GM21390 (cell line): Measurements from ENCODE around the gene EPS15.
"Not testable (repeated sequence)": the region's sequence is repeated elsewhere in the genome, so short reads cannot be mapped to it uniquely, and the experiment has no call there.

Source experiments
- ATAC-seq: cut with Tn5 transposase; IDR thresholded peaks from one replicate; pipeline ENCODE4 v1.9.1; 2021; ENCODE audit not compliant: unreplicated experiment

The EPS15 gene

GRCh38 chr1:51519048-51519864 lies at the start of gene EPS15:
Gene EPS15 (minus strand): TSS chr1:51519266. CDS start chr1:51519231, 35 bp downstream.
- ATAC-seq, result peak; percentile 56

DNA sequence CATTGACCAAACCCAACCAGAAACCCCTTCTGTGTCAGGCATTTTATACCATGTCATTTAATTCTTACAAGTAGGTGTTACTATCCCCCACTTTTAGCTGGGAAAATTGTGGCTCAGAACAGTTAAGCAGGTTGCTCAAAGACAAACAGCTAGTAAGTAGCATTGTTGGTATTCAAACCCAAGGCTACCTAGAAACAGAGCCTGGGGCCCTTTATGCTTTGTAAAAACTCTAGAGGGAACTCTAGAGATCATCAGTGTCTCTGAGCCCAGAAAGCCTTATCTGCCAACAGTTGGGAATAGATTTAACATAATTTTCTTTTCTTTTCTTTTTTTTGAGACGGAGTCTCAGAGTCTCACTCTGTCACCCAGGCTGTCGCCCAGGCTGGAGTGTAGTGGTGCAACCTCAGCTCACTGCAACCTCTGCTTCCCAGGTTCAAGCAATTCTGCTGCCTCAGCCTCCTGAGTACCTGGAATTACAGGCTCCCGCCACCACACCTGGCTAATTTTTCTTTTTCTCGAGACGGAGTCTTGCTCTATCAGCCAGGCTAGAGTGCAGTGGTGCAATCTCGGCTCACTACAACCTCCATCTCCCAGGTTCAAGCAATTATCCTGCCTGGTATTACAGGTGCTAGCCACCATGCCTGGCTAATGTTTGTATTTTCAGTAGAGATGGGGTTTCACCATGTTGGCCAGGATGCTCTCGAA lies 49.3 kb upstream of the EPS15 start:
- no peak for ATAC-seq

DNA sequence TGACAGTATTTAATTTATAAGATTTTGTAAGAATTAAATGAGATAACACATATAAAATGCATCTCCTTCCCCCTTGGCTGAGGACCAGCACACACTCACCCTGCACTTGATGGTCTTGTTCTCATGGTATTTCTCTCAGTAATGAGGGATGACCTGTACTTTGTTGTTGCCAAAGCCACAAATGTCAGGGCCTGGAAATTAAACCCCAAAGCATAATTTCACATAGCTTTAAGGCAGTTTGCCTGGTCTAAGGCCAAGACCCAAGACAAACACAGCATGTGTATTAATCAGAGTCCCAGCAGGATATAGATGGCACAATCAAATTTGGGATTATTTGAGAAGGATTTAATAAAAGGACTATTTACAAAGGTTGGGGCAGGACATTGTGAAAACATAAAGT lies 48.6 kb upstream of the EPS15 start:
- ATAC-seq, result no peak

GRCh38 chr1:51566260-51566659 lies 47.2 kb upstream of the EPS15 start:
- ATAC-seq, result no peak

DNA sequence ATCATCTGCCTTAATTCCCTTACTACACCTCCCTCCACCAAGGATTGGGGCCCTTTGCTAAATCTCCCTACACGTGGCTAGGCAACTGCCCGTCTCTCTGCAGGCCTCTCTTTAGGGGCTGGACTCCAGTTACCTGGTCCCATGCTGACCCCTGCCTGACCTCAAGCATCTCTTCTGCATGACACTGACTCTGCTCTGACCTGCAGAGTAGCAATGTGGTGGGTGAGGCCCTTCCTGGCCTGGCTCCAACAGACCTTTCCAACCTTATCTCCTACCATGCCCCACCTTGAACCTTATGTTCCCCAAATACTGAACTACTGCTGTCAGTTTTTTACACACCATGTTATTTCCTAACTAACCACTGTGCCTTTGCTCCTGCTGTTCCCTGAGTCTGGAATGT lies 45.9 kb upstream of the EPS15 start:
- no peak for ATAC-seq

DNA sequence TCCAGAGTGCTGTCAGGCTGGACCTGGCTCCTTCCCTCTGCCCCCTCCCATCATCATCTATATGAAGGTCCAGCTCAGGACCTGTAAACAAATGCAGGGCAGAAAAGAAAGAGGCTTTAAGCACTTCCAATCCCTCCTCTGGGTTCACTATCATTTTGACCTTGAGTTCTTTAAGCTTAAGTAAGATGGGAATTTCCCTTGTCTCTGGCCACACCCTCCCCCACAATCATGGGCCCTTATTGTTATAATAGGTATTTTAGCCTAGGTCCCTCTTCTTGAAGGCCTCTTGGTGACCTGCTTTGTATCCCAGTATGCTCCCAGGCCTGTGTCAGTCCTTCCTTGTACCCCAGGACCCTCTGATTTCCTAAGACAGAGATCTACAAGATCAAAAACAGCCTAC lies 45.1 kb upstream of the EPS15 start:
- ATAC-seq, result no peak

GRCh38 chr1:51561702-51562101 lies 42.6 kb upstream of the EPS15 start:
- no peak for ATAC-seq

GRCh38 chr1:51560895-51561294 lies 41.8 kb upstream of the EPS15 start:
- not testable (repeated sequence) for ATAC-seq

- no peak for ATAC-seq
Measured at GRCh38 chr1:51560034-51560433, 41.0 kb upstream of the EPS15 start.

- ATAC-seq, result no peak
Measured at GRCh38 chr1:51559501-51559900, 40.4 kb upstream of the EPS15 start.

GRCh38 chr1:51559064-51559500 lies 40.0 kb upstream of the EPS15 start:
- ATAC-seq, result no peak

DNA sequence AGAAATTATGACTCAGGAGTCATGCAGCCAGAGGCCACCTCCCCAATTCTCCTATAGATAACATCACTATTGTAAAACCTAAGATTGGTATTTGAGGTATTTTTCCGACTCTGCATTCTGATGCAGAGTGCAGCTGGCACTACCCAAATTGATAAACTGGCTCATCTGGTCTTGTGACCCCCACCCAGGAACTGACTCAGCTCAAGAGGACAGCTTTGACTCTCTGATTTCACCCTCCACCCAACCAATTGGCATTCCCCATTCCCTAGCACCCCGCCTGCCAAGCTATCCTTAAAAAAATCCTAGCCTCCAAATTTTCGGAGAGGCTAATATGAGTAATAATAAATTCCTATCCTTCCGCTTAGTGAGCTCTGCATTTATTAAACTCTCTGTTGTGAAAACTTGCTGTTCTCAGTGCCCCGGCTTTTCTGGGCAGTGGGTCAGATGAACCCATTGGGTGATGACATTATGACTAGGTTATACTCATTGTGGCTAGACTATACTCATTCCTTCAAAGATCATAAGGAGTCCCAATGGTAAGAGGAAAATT lies 39.4 kb upstream of the EPS15 start:
- no peak for ATAC-seq

- no peak for ATAC-seq
Measured at GRCh38 chr1:51557168-51557567, 38.1 kb upstream of the EPS15 start.

- ATAC-seq, result no peak
Measured at GRCh38 chr1:51555866-51556619, 37.0 kb upstream of the EPS15 start.

DNA sequence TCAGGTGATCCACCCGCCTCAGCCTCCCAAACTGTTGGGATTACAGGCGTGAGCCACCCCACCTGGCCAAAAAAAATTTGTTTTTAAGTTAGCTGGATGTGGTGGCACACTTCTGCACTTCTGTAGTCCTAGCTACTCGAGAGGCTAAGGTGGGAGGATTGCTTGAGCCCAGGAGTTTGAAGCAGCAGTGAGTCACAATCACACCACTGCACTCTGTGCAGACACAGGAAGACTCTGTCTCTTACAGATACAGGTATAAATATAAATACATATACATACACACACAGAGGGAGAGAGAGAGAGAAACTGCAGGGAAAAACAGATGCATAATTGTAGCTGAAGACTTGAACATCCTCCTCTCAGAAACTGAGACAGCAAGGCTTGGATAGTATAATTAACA lies 34.8 kb upstream of the EPS15 start:
- no peak for ATAC-seq

DNA sequence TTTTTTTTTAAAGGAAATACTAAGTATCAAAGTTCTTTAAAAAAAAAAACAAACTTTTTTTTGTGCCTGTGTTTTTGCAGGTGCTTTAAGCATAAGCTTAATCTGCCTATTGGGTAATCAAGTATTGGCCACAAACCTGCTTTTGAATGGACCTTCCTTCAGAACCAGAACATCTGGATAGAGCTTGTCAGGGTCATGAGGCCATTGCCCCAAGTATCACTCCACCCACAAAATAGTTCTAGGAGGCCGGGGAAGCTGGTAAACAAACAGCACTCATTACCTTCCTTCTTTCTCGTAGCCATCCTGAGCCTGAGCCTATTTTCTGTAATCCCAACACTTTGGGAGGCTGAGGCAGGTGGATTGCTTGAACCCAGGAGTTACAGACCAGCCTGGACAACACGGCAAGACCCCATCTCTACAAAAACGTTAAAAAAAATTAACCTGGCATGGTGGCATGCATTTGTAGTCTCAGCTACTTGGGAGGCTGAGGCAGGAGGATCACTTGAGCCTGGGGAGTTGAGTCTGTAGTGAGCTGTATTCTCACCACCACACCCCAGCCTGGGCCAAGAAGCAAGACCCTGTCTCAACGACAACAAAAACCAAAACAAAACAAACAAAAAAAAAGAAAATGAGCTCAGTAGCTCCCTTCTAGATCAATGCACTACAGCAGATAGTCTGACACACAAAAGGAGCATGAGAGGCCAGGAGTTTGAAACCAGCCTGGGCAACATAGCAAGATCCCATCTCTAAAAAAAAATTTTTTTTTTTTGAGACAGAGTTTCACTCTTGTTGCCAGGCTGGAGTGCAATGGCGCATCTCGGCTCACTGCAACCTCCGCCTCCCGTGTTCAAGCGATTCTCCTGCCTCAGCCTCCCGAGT lies 34.1 kb upstream of the EPS15 start:
- no peak for ATAC-seq

DNA sequence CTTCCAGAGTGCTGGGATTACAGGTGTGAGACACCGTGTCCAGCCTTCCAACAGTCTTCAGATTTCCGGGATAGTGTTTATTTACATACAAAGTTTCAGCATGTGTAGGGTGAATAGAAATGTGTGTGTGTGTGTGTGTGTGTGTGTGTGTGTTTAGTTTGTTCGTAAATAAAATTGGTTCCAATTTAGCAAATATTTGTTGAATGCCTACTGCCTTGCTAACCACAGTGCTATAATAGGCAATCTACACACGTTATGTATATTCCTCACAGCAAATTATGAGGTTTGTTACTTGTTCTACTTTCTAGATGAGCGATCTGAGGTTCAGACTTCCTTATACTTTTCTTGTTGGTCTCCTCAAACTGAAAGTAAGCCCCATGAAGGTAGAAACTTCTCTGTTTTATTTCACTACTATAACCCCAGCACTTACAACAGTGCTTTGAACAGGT lies 32.8 kb upstream of the EPS15 start:
- ATAC-seq, result peak; percentile 58

DNA sequence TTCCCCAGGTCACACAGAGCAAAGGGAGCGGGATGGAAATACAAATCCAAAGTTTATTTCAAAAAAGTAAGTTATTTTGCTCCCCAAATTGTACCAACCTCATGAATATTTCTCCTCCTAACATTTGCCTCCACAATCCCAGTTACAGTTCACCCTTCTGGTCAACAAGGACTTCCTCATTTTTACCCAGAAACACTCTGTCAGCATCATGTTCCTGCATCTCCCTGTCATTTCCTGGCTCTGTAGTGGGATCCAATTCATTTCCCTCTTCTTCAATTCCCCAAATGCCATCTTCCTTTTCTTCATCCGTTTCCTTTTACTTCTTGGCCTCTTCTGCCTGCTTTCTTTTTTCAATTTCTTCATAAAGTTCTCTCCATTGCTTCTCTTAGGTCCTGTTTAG lies 32.0 kb upstream of the EPS15 start:
- no peak for ATAC-seq

DNA sequence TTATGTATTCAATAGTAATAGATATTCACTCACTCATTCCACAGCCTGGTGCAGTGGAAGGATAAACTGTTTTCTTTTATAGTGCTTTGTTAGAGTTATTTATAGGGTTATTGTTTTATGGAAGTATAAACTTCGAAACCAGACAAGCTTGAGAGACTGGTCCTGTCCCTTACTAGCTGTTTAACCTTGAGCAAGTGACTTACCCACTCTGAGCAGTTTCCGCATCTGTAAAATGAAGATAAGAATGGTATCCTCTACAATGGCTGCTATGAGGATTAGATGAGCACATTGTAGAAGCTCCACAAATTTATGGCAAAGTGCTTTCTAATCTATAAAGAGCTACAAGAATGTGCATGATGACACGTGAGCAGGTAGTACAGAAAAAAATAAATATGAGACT lies 30.8 kb upstream of the EPS15 start:
- no peak for ATAC-seq

DNA sequence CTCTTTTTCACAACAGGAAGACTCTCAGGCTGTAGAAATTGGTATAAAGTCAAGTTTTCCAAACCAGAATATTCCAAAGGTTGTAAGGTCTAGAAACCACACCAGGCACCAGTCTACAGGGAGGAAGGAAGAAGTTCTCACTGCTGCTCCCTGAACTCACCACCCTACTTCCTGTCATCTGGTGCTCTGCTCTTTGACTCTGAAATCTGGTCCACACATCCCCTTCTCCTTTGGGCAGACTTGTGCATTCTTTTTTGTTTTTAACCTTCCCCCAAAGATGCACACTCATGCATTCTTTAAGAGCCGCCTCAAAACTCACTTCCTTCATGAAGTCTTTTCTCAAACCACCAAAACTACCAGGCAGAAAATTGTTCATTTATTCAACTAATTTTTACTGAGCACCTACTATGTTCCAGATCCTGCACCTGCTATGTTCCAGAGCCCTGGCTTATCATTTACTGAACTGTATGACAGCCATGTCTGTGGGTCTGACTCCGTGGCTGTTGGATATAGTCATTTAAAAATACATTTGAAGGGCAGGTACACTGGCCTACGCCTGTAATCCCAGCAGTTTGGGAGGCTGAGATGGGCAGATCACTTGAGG lies 30.1 kb upstream of the EPS15 start:
- no peak for ATAC-seq
